GM21423 (cell line): ENCODE results near the gene CUX1.
A peak's percentile ranks its signal among the peaks of the same experiment; 100 is the strongest.
"Not testable (repeated sequence)": the region's sequence is repeated elsewhere in the genome, so short reads cannot be mapped to it uniquely, and the experiment has no call there.

Experiments
- ATAC-seq: cut with Tn5 transposase; IDR thresholded peaks from one replicate; pipeline ENCODE4 v1.9.1; 2021; ENCODE audit warnings: mild to moderate bottlenecking, moderate library complexity; ENCODE audit not compliant: unreplicated experiment

Gene CUX1

GRCh38 chr7:102291916-102292267 is 474.5 kb downstream of the CUX1 start:
- no peak for ATAC-seq

DNA sequence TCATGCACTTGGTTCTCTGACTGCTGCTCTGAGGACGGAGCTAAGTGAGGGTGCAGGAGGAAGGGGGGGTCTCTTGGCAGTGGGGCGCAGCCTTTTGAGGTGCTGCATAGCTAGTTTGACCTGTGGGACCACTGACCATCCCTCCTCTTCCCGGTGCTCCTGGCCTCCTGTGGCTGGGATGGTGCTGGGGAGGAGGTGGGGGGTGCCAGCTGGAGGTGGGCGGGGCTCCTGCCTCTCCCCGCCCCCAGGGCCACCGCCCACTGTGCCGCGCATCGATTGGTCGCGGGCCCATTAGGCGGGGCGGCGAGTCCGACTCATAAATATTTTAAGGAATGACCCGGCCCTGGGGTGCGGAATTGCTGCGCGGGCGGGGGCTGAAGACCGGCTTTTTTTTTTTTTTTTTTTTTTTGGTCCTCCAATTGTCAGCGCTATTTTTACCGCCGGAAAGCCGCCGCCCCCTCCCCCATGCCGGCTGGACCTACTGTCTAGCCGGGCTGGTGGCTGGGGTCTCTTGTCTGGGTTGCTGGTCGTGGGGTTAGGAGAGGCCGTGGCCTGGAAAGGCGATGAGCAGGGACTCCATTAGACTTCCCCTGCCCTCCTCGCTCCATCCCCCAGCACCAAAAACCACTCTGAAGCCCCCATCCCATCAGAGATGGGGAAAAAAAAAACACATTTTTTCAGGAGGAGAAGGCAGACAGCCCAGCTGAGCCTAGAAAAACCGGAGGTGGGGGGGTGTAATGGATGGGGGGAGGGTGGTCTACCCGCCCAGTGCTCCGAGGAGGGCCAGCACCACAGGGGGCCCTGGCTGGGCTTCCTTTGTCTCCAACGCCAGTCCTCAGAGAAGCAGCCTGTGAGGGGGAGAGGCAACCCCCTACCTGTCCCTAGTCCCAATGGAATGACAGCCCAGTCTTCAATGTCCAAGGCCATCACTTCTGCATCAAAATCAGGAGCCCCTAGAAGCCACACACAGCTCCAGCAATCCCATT is 475.7 kb downstream of the CUX1 start:
- ATAC-seq: no peak

GRCh38 chr7:102294589-102294988 is 477.2 kb downstream of the CUX1 start:
- ATAC-seq: no peak

DNA sequence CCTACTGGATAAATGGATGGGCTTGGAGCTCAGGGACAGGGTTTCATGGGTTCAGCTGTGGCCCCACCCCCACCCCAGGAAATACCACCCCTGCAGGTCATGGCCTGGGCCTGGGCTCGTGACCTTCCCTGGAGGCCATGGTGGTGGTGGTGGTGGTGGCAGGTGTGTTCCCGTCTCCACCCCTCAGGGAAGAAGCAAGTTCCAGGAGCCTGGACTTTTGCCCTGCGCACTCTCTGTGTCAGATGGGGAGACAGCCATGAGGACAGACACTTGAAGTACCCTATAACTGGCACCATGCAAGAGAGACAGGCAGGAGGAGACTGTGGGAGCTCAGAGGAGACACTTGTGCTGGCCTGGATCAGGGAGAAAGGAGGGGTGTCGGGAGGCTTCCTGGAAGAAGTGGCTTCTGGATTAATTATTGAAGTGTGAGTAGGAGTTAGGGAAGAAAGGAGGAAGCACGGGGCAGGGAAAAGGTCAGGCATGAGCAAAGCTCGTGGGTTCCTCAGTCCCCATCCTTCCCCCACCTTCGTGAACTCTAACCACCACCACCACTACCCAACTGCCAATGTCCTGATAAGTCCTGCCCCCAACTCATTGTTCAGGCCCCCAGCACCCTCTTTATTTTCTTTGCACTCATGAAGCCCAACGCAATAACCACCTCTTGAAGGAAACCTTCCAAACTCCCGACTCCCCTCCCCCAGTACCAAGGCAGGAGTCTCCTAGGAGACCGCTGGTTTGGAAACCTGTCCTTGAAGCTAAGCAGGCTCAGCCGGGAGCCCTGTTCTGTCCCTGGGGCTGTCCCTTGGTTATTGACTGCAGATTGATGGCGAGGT is 478.1 kb downstream of the CUX1 start:
- ATAC-seq: no peak

GRCh38 chr7:102296179-102296438 is 478.7 kb downstream of the CUX1 start:
- no peak for ATAC-seq

- no peak for ATAC-seq
Measured at GRCh38 chr7:102296514-102296913, 479.1 kb downstream of the CUX1 start.

DNA sequence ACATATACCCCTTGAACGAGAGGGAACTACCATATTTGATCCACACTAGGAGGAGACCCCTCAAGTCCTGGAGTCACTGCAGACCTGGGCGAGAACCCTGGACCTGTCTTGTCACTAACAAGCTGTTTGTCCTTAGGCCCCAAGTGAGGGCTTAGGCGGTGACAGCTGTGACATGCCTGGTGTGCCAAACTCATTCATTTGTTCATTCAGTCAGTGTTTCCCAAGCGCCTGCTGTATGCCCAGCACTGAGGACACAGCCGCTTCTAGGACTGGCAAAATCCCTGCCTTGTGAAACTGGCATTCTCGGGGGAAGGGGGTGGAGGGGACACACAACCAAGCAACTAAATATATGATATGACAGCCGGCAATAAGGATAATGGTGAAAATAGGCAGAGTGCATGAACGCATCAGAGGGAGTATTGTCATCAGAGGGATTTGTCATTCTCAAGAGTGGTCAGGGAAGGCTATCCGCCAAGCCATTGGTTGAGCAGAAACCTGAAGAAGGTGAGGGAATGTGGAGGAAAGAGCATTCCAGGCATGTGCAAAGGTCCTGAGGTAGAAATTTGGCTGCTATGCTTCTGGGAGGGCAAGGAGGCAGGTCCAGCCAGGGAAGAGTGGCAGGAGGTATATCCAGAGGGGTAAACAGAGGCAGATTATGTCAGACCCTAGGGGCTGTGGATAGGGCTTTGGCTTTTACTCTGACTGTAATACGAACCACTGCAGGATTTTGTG is 480.2 kb downstream of the CUX1 start:
- no peak for ATAC-seq

- ATAC-seq: no peak
Measured at GRCh38 chr7:102300643-102301221, 483.3 kb downstream of the CUX1 start.

DNA sequence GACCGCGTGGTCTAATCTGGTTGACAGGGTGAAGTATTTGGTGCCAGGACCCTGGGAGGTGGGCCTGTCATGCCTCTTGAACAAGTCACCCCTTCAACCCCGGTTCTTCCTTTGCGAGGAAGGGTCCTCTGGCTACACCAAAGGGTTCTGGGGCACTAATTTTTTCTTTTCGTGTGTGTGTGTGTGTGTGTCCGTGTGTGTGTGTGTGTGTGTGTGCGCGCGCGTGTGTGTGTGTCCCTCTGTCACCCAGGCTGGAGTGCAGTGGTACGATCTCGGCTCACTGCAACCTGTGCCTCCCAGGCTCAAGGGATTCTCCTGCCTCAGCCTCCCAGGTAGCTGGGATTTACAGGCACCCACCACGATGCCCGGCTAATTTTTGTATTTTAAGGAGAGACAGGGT is 483.9 kb downstream of the CUX1 start:
- not testable (repeated sequence) for ATAC-seq

DNA sequence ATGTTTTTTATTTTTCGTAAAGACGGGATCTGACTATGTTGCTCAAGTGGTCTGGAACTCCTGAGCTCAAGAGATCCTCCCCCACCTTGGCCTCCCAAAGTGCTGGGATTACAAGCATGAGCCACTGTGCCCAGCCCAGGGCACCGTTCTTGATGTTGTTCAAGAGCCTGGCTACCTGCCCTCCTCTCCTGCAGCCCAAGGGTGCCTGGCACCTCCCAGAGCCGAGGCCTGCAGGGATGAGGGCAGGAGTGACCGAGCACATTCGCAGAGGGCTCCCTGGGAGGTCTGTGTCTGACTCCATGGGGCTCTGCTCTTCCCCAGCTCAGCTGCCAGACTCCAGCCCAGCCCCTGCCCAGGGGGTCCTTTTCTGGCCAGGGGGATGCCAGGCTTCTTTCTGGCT is 484.6 kb downstream of the CUX1 start:
- no peak for ATAC-seq

GRCh38 chr7:102303669-102304422 is 486.4 kb downstream of the CUX1 start:
- no peak for ATAC-seq

DNA sequence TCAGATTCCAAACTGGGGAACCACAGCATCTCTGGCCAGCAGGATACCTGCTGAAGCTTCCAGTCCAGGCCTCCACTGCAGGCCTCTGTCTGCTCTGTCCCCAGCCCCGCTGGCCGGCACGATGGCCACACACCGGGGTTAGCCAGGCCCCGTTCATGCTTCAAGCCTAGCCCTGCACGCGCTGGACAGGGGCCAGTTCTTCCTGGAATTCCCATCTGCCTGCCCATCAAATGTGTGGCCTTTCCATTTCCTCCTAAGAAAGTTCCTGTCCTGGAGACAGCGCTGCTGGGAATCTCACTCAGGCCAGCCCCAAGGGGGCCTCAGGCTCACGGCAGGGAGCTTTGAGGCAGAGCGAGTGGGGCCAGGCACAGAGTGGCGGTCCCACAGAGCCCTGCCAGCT is 487.2 kb downstream of the CUX1 start:
- ATAC-seq: no peak

DNA sequence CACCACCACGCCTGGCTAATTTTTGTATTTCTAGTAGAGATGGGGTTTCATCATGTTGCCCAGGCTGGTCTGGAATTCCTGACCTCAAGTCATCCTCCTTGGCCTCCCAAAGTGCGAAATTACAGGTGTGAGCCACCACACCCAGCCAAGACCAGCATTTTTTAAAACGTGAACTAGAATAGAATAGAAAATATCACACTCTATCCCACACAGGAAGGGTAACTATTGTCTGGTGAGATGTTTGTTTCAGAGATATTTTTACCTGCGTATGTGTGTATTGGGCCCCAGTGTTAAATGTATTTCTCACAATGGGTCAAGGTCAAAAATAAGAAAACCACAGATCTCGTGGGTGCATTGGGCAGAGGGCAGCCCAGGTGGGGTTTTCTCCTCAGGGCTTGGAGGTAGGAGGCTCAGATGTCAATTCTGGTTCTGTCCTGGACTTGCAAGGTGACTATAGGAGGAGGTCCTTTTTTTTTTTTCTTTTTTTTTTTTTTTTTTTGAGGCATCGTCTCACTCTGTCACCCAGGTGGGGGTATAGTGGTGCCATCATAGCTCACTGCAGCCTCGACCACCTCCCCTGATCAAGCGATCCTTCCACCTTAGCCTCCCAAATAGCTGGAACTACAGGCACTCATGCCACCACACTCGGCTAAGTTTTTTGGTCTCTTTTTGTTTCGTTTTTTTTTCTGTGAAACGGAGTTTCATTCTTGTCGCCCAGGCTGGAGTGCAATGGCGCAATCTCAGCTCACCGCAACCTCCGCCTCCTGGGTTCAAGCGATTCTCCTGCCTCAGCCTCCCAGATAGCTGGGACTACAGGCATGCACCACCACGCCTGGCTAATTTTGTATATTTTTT is 488.2 kb downstream of the CUX1 start:
- peak; percentile 33 for ATAC-seq

- peak; percentile 76 for ATAC-seq
Measured at GRCh38 chr7:102306916-102307677, 489.7 kb downstream of the CUX1 start.

- ATAC-seq: no peak
Measured at GRCh38 chr7:102310414-102310815, 493.0 kb downstream of the CUX1 start.

DNA sequence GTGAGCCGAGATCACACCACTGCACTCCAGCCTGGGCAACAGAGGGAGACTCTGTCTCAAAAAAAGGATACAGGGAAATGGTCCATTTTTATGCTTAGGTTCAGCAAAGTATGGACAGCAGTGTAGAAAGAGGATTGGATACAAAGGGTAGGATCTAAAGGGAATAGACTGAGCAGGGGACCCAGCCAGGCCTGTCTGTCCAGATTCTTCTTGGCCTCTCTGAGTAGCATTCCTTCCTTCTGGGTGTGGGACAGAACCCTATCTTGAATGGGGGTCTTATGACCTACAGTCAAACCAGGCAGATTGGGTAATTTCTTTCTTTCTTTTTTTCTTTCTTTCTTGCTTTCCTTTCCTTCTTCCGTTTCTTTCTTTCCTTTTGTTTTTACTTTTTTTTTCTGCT is 494.9 kb downstream of the CUX1 start:
- ATAC-seq: no peak

- ATAC-seq: no peak
Measured at GRCh38 chr7:102313997-102314780, 496.8 kb downstream of the CUX1 start.
